GM12878 (cell line): ENCODE measurements around the gene GMDS. TPM values are rescaled to one million over a fixed set of nuclear protein-coding genes. Genes with fewer than 3 reads are reported as not detected.

Source experiments
- ATAC-seq: fragments of 200-7000 bp; cut with Tn5 transposase; 3 replicates; pipeline ENCODE4 v1.9.1; 2020; ENCODE audit warnings: mild to moderate bottlenecking, moderate library complexity
- BruUV-seq: library from RNA; stranded (reverse); fragments of 400-500 nt; replicated peaks from 2 replicates; lab custom pipeline; 2021; lab: Mats Ljungman, UMichigan
- CTCF ChIA-PET: fragments of 300-600 bp; sonication (Branson Sonifier 250); formaldehyde crosslinking; extraction: SDS; loops from one replicate; lab custom pipeline; 2021; ENCODE audit warnings: inconsistent platforms; lab: Yijun Ruan, JAX
- POLR2A ChIA-PET: fragments of 350-600 bp; formaldehyde crosslinking; extraction: SDS; loops from one replicate; lab custom pipeline; 2021; ENCODE audit warnings: inconsistent platforms; lab: Charles Lee
- RAD21 ChIA-PET: fragments of 300-600 bp; sonication (Branson Sonifier 250); formaldehyde crosslinking; loops from one replicate; lab custom pipeline; 2023; ENCODE audit warnings: antibody characterized with exemption; ENCODE audit not compliant: unreplicated experiment; lab: Charles Lee
- SMC1A ChIA-PET: fragments of 300-600 bp; sonication (Branson Sonifier 250); formaldehyde crosslinking; loops from one replicate; lab custom pipeline; 2023; ENCODE audit not compliant: unreplicated experiment, uncharacterized antibody; lab: Charles Lee
- DNase-seq: peaks from one replicate; pipeline ENCODE4 v3.0.0-alpha.2; 2011; ENCODE audit warnings: low read depth, low spot score
- FAIRE-seq: peaks from 3 replicates; lab custom pipeline; 2011; peaks lifted over from hg19 to GRCh38; lab: Jason Lieb, UNC
- H2AFZ ChIP-seq: 2 replicates; pipeline ENCODE4 v1.6.0; 2011; ENCODE audit warnings: low read depth, low read length, control low read depth; ENCODE audit not compliant: control insufficient read depth
- H3K27ac ChIP-seq: 2 replicates; pipeline ENCODE4 v1.5.1; 2011; ENCODE audit warnings: control low read depth; ENCODE audit not compliant: control insufficient read depth, insufficient read depth
- H3K27me3 ChIP-seq, 2 experiments: replicated peaks in 1 of 2; 2 replicates each; pipeline versions ENCODE4 v1.6.0 to v1.6.1; 2011; ENCODE audit warnings: low read length in 1 of 2; ENCODE audit not compliant: control insufficient read depth in 2 of 2, insufficient read depth in 2 of 2
- H3K36me3 ChIP-seq, 2 experiments: 2 replicates each; pipeline ENCODE4 v1.5.1; 2011; ENCODE audit warnings: low read length in 1 of 2; ENCODE audit not compliant: control insufficient read depth in 2 of 2, insufficient read depth in 2 of 2
- H3K4me1 ChIP-seq: 2 replicates; pipeline ENCODE4 v1.6.1; 2011; ENCODE audit warnings: mild to moderate bottlenecking, low read length, moderate library complexity, mixed read lengths; ENCODE audit not compliant: control insufficient read depth, insufficient read depth
- H3K4me2 ChIP-seq: 2 replicates; pipeline ENCODE4 v1.6.0; 2011; ENCODE audit warnings: control low read depth; ENCODE audit not compliant: control insufficient read depth, insufficient read depth
- H3K4me3 ChIP-seq: fragments of 200-600 bp; sonication (generic); 2 replicates; pipeline ENCODE4 v1.5.1; 2016
- H3K79me2 ChIP-seq: 2 replicates; pipeline ENCODE4 v1.6.0; 2011; ENCODE audit warnings: low read length; ENCODE audit not compliant: control insufficient read depth, insufficient read depth
- H3K9ac ChIP-seq: 2 replicates; pipeline ENCODE4 v1.8.0; 2011; ENCODE audit warnings: low read length, control low read depth, mixed read lengths; ENCODE audit not compliant: control insufficient read depth, insufficient read depth
- H3K9me3 ChIP-seq: replicated peaks from 3 replicates; pipeline ENCODE4 v1.5.1; 2011; ENCODE audit warnings: mild to moderate bottlenecking, low read length; ENCODE audit not compliant: control insufficient read depth, insufficient read depth
- H4K20me1 ChIP-seq: 2 replicates; pipeline ENCODE4 v1.6.0; 2011; ENCODE audit not compliant: control insufficient read depth, insufficient read depth
- BMI1 ChIP-seq: fragments of 450-650 bp; IDR thresholded peaks from 2 replicates; pipeline ENCODE4 v1.6.1; 2016; ENCODE audit warnings: mild to moderate bottlenecking, moderate library complexity, borderline replicate concordance
- FOS ChIP-seq: IDR thresholded peaks from 3 replicates; pipeline ENCODE4 v1.6.1; 2011; ENCODE audit warnings: borderline replicate concordance; ENCODE audit not compliant: insufficient read length; ENCODE audit errors: extremely low read depth
- MYB ChIP-seq: fragments of 150-350 bp; IDR thresholded peaks from 2 replicates; pipeline ENCODE4 v1.6.1; 2014; ENCODE audit warnings: mild to moderate bottlenecking, low read depth, low read length, borderline replicate concordance
- SIX5 ChIP-seq: IDR thresholded peaks from 2 replicates; pipeline ENCODE4 v1.6.1; 2011; ENCODE audit warnings: mild to moderate bottlenecking, low read depth, low read length, moderate library complexity; ENCODE audit not compliant: severe bottlenecking
- SP1 ChIP-seq: IDR thresholded peaks from one replicate; pipeline ENCODE4 v1.6.1; 2011; ENCODE audit warnings: low read depth, low read length
- YBX1 ChIP-seq: fragments of 450-650 bp; IDR thresholded peaks from 2 replicates; pipeline ENCODE4 v1.6.1; 2016; ENCODE audit warnings: antibody characterized with exemption
- WGBS: methylation state at CpG from one replicate; pipeline ENCODE4 v1.1.6; 2016; ENCODE audit warnings: low lambda C conversion rate; ENCODE audit not compliant: insufficient replicate concordance, insufficient coverage; ENCODE audit errors: missing lambda C conversion rate; 5-methylcytosine and 5-hydroxymethylcytosine counted together
- in situ Hi-C: fragments of 300-500 bp; cut with MboI; formaldehyde crosslinking; loops from 9 replicates; pipeline ENCODE4 v1.14.3; 2018; ENCODE audit warnings: mixed read lengths
- intact Hi-C: fragments of 100-400 bp; cut with micrococcal nuclease; formaldehyde crosslinking; loops from one replicate; pipeline ENCODE4 v1.14.2; 2022; ENCODE audit not compliant: unreplicated experiment
- polyA plus RNA-seq, 11 experiments: library from polyadenylated mRNA; depleted of rRNA in 4 of 11; unstranded in 6 of 11; stranded (reverse) in 5 of 11; fragments of >200 nt; fragmentation: Nextera tagmentation in 4 of 11; fragmentation: Illumina TruSeq in 1 of 11; extraction: Ambion mirVana in 4 of 11; extraction: Trizol in 1 of 11; gene quantifications; 1 replicate in 1 of 11; 2 replicates in 10 of 11; pipeline versions ENCODE4 v1.2.1 to v1.2.3, GENCODE V29; 2011 to 2016; ENCODE audit warnings: inconsistent platforms in 2 of 11, missing spikeins in 2 of 11, low read depth in 1 of 11
- total RNA-seq, 4 experiments: library from RNA; depleted of rRNA in 3 of 4; stranded (reverse); fragments of >200 nt in 3 of 4; fragmentation: Illumina TruSeq in 1 of 4; extraction: Trizol in 1 of 4; gene quantifications; 2 replicates each; pipeline versions ENCODE4 v1.2.1 to v1.2.3, GENCODE V29; 2013 to 2021
- TF ChIP-seq, protein P1 (sequence below): IDR thresholded peaks from 2 replicates; pipeline ENCODE4 v1.6.1; 2011; ENCODE audit warnings: mild to moderate bottlenecking, low read depth, low read length, moderate library complexity; ENCODE audit not compliant: insufficient replicate concordance
- TF ChIP-seq, protein P2 (sequence below): fragments of 450-650 bp; IDR thresholded peaks from 2 replicates; pipeline ENCODE4 v1.6.1; 2016; ENCODE audit warnings: mild to moderate bottlenecking

GMDS gene
- total and polyA plus RNA-seq, 10 of the 15 experiments (the other 5 are each of a cell fraction or from before 2014, with no cell fraction given) = 0.61 to 53.8 (median 29.3) TPM

DNA sequence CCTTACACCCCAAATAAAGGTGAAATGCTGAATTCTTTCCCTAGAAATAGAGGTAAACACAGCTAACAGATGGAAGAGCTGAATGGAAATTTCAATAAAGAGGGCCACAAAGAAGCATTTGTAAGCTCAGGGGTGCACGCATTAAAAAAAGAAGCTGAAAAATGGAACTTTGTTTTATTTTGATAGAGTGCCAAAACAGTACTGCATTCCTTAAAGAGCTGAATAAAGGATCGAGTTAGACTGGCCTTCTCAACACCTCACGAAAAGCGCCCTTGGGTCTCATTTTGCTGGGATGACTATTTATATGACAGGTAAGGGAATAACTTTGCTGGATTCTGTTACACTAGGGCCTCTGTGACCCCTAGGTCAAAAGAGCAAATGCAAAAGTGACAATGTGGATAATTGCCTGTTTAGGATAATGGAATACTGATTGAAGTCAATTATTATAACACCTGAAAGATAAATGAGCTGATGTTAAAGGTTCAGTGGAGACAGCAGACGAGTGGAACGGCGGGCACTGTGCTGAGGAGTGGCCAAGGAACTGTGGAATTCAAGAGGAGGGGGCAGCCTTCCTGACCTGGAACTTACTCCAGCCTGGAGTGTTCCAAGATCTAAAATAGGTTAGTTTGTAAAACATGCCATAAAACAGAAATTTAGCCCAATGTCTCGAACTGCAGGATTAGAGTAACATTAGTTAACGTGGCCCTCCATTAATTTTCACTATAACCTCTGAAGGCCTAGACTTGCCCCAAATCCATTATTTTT, 467.3 kb downstream of the GMDS start:
- no peak for DNase-seq
- Histone ChIP-seq H3K79me2 (no peaks in the 10 kb centered on the region), H3K27ac (no peak overlapping the region), H3K4me1 (no peaks in the 10 kb centered on the region), H3K4me3 (no peak overlapping the region), H3K9me3 (no peaks in the 10 kb centered on the region), H3K9ac (no peak overlapping the region), H3K36me3 (no peaks in the 10 kb centered on the region), H2AFZ (no peak overlapping the region), H3K4me2 (no peak overlapping the region), H4K20me1 (no peaks in the 10 kb centered on the region), H3K27me3 (no peaks in the 10 kb centered on the region)
- SMC1A ChIA-PET = interaction anchor here (1.3 to 1.9 kb wide), 3 partner anchors 9 to 91 kb away, joined by 3 to 5 read pairs (median 3); no protein-coding TSS in a partner anchor
- intact Hi-C loops = loop anchor here (10.0 kb wide), 1 partner anchor 173 kb away; the partner anchor contains the start of gene FOXC1
- CTCF ChIA-PET = interaction anchor here (1.1 kb wide), 1 partner anchor 10 kb away, joined by 3 read pairs; no protein-coding TSS in a partner anchor
- in situ Hi-C loops = no loop called here
- RAD21 ChIA-PET = interaction anchor here (0.9 kb wide), 1 partner anchor 431 kb away, joined by 3 read pairs; no protein-coding TSS in a partner anchor
- WGBS = 98% methylated on average over 9 of the region's 9 CpGs
- BruUV-seq = no TSS peak
- no peak for FAIRE-seq
- POLR2A ChIA-PET = no interaction called here
- no peak for ATAC-seq
- TF ChIP-seq, protein P1, sequence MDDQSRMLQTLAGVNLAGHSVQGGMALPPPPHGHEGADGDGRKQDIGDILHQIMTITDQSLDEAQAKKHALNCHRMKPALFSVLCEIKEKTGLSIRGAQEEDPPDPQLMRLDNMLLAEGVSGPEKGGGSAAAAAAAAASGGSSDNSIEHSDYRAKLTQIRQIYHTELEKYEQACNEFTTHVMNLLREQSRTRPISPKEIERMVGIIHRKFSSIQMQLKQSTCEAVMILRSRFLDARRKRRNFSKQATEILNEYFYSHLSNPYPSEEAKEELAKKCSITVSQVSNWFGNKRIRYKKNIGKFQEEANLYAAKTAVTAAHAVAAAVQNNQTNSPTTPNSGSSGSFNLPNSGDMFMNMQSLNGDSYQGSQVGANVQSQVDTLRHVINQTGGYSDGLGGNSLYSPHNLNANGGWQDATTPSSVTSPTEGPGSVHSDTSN = no peak
- no peak for TF ChIP-seq FOS

DNA sequence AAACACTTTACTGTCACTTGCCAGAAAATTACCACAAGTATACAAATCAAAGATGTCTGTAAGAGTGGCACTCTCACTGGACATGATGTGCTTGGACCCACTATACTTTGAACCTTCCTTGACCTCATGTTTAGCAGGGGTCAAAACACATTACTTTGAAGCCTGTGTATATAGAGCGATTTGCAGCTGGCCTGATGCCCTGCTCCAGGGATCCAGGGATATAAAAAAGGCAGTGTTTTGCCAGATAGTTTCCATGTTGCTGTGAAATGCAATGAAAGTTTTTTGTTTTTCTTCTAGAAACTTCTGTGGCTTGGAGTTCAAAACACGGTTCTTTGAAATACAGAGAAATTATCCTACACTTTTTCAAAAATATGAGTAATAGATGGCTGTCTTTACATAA, 470.0 kb downstream of the GMDS start:
- WGBS = 98% methylated on average over 2 of the region's 2 CpGs
- ChIA-PET RAD21 (no interaction called here), SMC1A (no interaction called here), CTCF (no interaction called here), POLR2A (no interaction called here)
- no peak overlapping the region for H3K9ac ChIP-seq
- in situ Hi-C loops (no loop called here), intact Hi-C loops (loop anchor here (10.0 kb wide), 1 partner anchor 171 kb away; the partner anchor contains the start of gene FOXC1)
- ATAC-seq (no peak), DNase-seq (no peak), FAIRE-seq (no peak)
- H3K4me2 ChIP-seq = no peak overlapping the region
- no peak overlapping the region for H3K4me3 ChIP-seq
- no peak overlapping the region for H3K27ac ChIP-seq
- no peak overlapping the region for H2AFZ ChIP-seq
- no peaks in the 10 kb centered on the region for H3K9me3 ChIP-seq
- H3K27me3 ChIP-seq = no peaks in the 10 kb centered on the region
- H3K79me2 ChIP-seq = no peaks in the 10 kb centered on the region
- no peaks in the 10 kb centered on the region for H3K36me3 ChIP-seq
- no peaks in the 10 kb centered on the region for H4K20me1 ChIP-seq
- H3K4me1 ChIP-seq = peaks cover 6% of the 10 kb centered on the region; the same call in 1 of the 2 replicates
- TF ChIP-seq SP1 (no peak), MYB (no peak), BMI1 (no peak), YBX1 (no peak), SIX5 (no peak)
- TF ChIP-seq, protein P2, sequence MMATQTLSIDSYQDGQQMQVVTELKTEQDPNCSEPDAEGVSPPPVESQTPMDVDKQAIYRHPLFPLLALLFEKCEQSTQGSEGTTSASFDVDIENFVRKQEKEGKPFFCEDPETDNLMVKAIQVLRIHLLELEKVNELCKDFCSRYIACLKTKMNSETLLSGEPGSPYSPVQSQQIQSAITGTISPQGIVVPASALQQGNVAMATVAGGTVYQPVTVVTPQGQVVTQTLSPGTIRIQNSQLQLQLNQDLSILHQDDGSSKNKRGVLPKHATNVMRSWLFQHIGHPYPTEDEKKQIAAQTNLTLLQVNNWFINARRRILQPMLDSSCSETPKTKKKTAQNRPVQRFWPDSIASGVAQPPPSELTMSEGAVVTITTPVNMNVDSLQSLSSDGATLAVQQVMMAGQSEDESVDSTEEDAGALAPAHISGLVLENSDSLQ = no peak
- BruUV-seq = no TSS peak
